A673 (cell line): ENCODE data around the gene APOL2.
"Not testable (repeated sequence)": the region's sequence is repeated elsewhere in the genome, so short reads cannot be mapped to it uniquely, and the experiment has no call there.

ENCODE experiments used
- CTCF ChIP-seq: fragments of 300-800, 200-600 bp; sonication (generic); conservative IDR thresholded peaks from 2 replicates; pipeline ENCODE4 v1.5.1; 2017; ENCODE audit warnings: low read depth, mild to moderate bottlenecking, antibody characterized with exemption, low read length, moderate library complexity, mixed read lengths
- EZH2 ChIP-seq: fragments of 200-600 bp; sonication (generic); IDR thresholded peaks from 2 replicates; pipeline ENCODE4 v1.6.1; 2017; ENCODE audit warnings: borderline replicate concordance, low read depth, mild to moderate bottlenecking, mixed read lengths, antibody characterized with exemption, low read length; ENCODE audit not compliant: poor library complexity, severe bottlenecking

GRCh38 chr22:36271231-36271630 is 31.9 kb upstream of the APOL2 start:
- TF ChIP-seq CTCF, EZH2: not testable (repeated sequence)
